ENCODE results near the gene HSD17B7. TPM values are rescaled to one million over a fixed set of nuclear protein-coding genes. Genes with fewer than 3 reads are reported as not detected.

HSD17B7 gene
- total RNA-seq, 2 donors from 2014 or later, result 17.7 to 32.1 TPM

DNA sequence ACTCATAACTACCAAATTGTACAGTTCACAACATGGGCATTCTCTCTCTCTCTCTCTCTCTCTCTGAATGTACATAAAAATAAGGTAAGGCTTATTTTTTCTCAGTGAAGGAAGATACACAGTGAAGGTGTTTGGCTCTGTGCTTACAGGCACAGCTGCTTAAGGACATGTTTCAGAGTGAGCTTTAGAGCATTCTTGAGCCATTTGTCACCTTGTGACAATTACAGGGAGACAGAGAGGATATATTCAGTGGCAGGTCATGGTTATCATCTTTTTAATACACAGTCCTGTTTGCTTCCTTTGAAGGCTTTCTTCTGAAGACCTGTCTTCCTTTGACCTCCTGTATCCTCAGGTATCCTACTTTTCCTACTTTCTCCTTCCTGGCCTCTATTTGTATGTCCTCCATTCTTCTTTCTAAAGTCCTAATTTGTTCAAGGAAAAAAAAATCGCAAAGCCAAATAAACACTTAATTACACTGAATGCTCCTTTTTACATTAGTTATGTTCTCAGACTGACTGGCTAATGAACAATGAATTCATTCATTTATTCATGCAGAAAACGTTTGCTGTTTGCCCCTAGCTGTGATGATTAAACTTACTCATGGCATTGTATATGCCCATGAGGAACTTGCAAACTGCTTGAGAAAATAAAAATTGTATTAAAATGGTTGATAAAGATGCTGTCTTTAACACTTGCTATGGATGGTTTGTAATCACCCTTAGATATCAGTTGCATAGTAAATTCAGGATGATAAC is 33.4 kb downstream of the HSD17B7 start:
- no peaks in the 10 kb centered on the region for H3K36me3 ChIP-seq
- peaks cover 8% of the 10 kb centered on the region for H3K27me3 ChIP-seq
- no peak overlapping the region for H3K4me3 ChIP-seq
- no peak overlapping the region for H3K9ac ChIP-seq (ENCODE audit: low read depth in 2 of 2, low read length in 2 of 2)
- TF ChIP-seq, protein P1, sequence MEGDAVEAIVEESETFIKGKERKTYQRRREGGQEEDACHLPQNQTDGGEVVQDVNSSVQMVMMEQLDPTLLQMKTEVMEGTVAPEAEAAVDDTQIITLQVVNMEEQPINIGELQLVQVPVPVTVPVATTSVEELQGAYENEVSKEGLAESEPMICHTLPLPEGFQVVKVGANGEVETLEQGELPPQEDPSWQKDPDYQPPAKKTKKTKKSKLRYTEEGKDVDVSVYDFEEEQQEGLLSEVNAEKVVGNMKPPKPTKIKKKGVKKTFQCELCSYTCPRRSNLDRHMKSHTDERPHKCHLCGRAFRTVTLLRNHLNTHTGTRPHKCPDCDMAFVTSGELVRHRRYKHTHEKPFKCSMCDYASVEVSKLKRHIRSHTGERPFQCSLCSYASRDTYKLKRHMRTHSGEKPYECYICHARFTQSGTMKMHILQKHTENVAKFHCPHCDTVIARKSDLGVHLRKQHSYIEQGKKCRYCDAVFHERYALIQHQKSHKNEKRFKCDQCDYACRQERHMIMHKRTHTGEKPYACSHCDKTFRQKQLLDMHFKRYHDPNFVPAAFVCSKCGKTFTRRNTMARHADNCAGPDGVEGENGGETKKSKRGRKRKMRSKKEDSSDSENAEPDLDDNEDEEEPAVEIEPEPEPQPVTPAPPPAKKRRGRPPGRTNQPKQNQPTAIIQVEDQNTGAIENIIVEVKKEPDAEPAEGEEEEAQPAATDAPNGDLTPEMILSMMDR (IDR thresholded peaks at IDR 0.05), result no peak
- H3K27ac ChIP-seq, result no peak overlapping the region
- no peak for DNase-seq
- H3K4me1 ChIP-seq, result peaks cover 4% of the 10 kb centered on the region
- no peaks in the 10 kb centered on the region for H3K9me3 ChIP-seq
- intact Hi-C loops (cut with DNase I), result no loop called here

DNA sequence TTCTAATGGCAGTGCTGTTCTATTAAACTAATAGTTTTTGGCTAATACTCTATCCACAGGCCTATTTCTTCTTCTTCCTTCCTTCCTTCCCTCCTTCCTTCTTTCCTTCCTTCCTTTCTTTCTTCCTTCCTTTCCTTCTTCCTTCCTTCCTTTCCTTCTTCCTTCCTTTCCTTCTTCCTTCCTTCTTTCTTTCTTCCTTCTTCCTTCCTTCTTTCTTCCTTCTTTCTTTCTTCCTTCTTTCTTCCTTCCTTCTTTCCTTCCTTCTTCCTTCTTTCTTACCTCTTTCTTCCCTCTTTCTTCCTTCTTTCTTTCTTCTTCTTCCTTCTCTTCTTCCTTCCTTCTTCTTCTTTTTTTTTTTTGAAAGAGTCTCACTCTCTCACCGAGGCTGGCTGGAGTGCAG is 38.8 kb downstream of the HSD17B7 start:
- TF ChIP-seq, protein P1 (IDR thresholded peaks at IDR 0.05), result no peak
- intact Hi-C loops (cut with DNase I), result no loop called here

DNA sequence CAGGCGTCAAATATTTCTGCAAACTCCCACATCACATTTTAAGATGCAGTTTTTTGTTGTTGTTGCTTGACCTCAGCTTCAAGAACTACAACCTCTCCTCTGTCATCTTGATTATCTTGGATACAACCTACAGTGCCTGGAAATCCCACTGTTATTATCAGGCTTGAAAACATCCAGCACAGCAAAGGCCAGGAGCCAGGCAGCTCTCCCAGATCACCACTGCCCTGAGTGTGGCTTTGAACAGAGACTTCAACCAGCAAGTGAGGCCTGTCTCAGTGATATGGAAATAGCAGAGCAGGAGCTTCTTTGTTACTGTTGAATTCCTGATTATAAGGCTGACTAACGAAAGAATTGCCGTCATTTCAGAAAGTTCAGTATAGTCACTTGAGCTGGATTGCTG is 42.0 kb downstream of the HSD17B7 start:
- Histone ChIP-seq H3K9me3 (no peaks in the 10 kb centered on the region), H3K4me1 (no peaks in the 10 kb centered on the region), H3K27ac (no peak overlapping the region), H3K9ac (ENCODE audit: low read depth in 2 of 2, low read length in 2 of 2) (no peak overlapping the region), H3K36me3 (no peaks in the 10 kb centered on the region), H3K27me3 (no peaks in the 10 kb centered on the region), H3K4me3 (no peak overlapping the region)
- DNase-seq, result no peak
- TF ChIP-seq, protein P1 (IDR thresholded peaks at IDR 0.05), result no peak
- intact Hi-C loops (cut with DNase I), result no loop called here

More for the DNA sequence above, 38.8 kb downstream of the HSD17B7 start:
- Histone ChIP-seq H3K27ac (no peak overlapping the region), H3K9me3 (no peaks in the 10 kb centered on the region), H3K27me3 (no peaks in the 10 kb centered on the region), H3K4me1 (no peaks in the 10 kb centered on the region), H3K36me3 (no peaks in the 10 kb centered on the region), H3K9ac (ENCODE audit: low read depth in 2 of 2, low read length in 2 of 2) (no peak overlapping the region), H3K4me3 (no peak overlapping the region)
- DNase-seq, result no peak

DNA sequence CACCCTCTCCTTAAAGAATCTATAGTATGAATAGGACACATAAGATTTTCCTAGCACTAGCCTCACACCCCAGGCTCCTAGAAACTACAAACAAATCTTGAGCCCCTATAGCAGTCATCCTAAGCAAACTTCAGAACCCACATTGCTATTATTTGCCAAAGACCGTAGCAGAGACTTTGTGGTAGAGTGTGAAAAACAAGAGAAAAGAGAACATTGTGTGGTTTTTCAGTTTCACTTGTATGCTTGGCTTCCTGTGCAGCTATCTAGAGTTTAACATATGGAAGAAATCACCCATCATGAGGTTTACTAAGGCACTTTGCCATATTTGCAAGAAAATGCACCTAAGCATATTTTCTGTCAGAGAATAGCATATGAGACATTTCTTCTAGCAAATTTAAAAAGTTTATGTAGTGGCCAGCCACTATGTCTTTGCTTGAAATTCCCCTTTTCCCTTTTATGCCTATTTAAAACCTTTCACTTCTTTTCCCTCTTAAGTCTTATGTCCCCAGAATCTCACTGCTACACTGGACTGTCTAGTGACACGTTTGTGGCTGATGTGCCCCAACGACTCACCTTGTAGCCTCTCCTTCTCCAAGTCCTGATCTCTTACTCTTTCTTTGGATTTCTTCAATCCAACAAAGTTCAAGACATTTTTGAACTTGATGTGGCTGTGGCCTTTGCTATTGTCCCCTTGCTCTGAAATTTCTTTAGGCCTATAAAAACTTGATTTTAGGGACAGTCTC is 44.8 kb downstream of the HSD17B7 start:
- H3K27me3 ChIP-seq, result no peaks in the 10 kb centered on the region
- no peak overlapping the region for H3K27ac ChIP-seq

DNA sequence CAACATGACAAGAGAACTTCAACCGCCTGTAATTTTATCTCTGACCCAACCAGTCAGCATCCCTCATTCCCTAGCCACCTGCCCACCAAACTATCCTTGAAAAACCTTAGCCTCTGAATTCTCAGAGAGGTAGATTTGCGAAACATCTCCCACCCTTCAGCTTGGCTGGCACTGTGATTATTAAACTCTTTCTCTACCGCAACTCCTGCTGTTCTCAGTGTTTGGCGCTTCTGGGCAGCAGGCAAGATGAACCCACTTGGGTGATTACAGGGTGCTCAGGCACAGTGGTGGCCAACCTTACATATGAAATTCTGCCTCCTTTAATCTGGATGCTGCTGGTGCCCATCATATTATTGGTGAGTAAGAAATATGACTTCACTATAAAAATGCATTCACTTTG is 48.4 kb downstream of the HSD17B7 start:
- no peaks in the 10 kb centered on the region for H3K36me3 ChIP-seq
- no peaks in the 10 kb centered on the region for H3K4me1 ChIP-seq
- H3K27ac ChIP-seq, result no peak overlapping the region
- no peak overlapping the region for H3K9ac ChIP-seq (ENCODE audit: low read depth in 2 of 2, low read length in 2 of 2)
- intact Hi-C loops (cut with DNase I), result no loop called here
- no peaks in the 10 kb centered on the region for H3K27me3 ChIP-seq
- no peak for DNase-seq
- no peak overlapping the region for H3K4me3 ChIP-seq
- TF ChIP-seq, protein P1 (IDR thresholded peaks at IDR 0.05), result no peak
- no peaks in the 10 kb centered on the region for H3K9me3 ChIP-seq

More for the DNA sequence above, 44.8 kb downstream of the HSD17B7 start:
- intact Hi-C loops (cut with DNase I), result no loop called here
- Histone ChIP-seq H3K9ac (ENCODE audit: low read depth in 2 of 2, low read length in 2 of 2) (no peak overlapping the region), H3K36me3 (no peaks in the 10 kb centered on the region), H3K9me3 (no peaks in the 10 kb centered on the region), H3K4me3 (no peak overlapping the region), H3K4me1 (no peaks in the 10 kb centered on the region)
- no peak for DNase-seq
- TF ChIP-seq, protein P1 (IDR thresholded peaks at IDR 0.05), result no peak

All from colonic mucosa (tissue), 4 donors.